SK-N-MC (cell line): Measurements from ENCODE around the gene KLRD1.

Experiments
- EZH2 ChIP-seq: fragments of 200-600 bp; sonication (generic); IDR thresholded peaks from one replicate; pipeline ENCODE4 v1.6.1; 2017; ENCODE audit warnings: antibody characterized with exemption
- FOXP2 ChIP-seq: optimal IDR thresholded peaks from 2 replicates; pipeline ENCODE3; 2011; ENCODE audit warnings: mild to moderate bottlenecking, moderate library complexity; ENCODE audit not compliant: insufficient read depth; ENCODE audit errors: extremely low read length, control extremely low read depth
- POLR2AphosphoS5 ChIP-seq: IDR thresholded peaks from 2 replicates; pipeline ENCODE4 v1.6.1; 2012; ENCODE audit warnings: mild to moderate bottlenecking, low read depth, low read length, borderline replicate concordance

DNA sequence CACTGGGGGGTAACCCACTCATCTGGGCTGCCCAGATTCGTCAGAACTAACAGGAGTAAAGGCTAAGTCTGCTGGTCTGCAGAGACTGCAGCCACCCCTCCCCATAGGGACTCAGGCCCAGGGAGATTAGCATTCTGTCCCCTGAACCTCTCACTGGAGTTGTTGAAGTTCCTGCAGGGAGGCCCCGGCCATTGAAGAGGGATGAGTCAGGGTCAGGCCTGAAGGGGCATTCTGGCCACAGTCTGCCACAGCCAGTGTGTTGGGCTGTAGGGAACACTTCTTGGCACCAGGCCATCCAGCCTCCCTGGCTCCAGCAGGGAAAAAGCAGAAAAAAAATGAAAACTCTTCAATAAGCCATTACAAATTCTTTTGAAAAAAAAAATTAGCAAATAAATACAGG, 46.8 kb downstream of the KLRD1 start:
- TF ChIP-seq EZH2 = no peak
- TF ChIP-seq POLR2AphosphoS5 = no peak
- no peak for TF ChIP-seq FOXP2
